Measurements from ENCODE around the gene TSPO2.

DNA sequence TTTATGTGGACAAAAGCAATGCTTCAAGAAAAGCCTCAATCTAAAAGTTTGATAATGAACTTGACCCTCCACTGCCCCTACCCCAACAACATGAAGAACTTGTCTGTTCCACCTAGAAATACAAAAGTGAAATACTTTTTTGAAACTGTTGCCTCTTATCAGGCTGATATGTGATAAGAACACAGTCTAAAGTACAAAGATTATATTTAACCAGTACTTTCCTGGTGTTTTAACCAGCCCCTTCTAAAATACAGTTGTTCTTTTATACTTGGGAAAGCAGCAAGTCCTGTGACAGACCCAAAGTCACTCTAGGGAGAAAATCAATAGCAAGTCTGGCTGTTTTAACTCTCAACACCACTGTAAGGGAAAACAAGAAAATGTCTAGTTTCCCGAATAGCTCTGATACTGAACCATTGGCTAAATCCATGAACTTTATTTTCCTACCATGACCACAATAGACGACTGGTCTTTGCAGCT lies 23.3 kb downstream of the TSPO2 start:
- TF ChIP-seq, protein P1, sequence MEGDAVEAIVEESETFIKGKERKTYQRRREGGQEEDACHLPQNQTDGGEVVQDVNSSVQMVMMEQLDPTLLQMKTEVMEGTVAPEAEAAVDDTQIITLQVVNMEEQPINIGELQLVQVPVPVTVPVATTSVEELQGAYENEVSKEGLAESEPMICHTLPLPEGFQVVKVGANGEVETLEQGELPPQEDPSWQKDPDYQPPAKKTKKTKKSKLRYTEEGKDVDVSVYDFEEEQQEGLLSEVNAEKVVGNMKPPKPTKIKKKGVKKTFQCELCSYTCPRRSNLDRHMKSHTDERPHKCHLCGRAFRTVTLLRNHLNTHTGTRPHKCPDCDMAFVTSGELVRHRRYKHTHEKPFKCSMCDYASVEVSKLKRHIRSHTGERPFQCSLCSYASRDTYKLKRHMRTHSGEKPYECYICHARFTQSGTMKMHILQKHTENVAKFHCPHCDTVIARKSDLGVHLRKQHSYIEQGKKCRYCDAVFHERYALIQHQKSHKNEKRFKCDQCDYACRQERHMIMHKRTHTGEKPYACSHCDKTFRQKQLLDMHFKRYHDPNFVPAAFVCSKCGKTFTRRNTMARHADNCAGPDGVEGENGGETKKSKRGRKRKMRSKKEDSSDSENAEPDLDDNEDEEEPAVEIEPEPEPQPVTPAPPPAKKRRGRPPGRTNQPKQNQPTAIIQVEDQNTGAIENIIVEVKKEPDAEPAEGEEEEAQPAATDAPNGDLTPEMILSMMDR (IDR thresholded peaks at IDR 0.05; ENCODE audit: low read length), result no peak
- no peak for TF ChIP-seq EZH2 (IDR thresholded peaks at IDR 0.05; ENCODE audit: borderline replicate concordance, low read length)
